NCI-H460 (cell line): ENCODE measurements around the gene RBM15. TPM values are rescaled to one million over a fixed set of nuclear protein-coding genes. Genes with fewer than 3 reads are reported as not detected.
A peak's percentile ranks its signal among the peaks of the same experiment; 100 is the strongest.

Source experiments
- DNase-seq: peaks from one replicate; pipeline ENCODE4 v3.0.0-alpha.2; 2016; ENCODE audit warnings: low read depth; ENCODE audit errors: extremely low read depth
- total RNA-seq: library from RNA; depleted of rRNA; stranded (reverse); fragments of >200 nt; shearing (Covaris generic); gene quantifications from 2 replicates; pipeline ENCODE4 v1.2.3, GENCODE V29; 2014

The RBM15 gene
- total RNA-seq, 1 experiment from 2014 or later: 37.1 TPM

GRCh38 chr1:110319332-110320167 lies 19.6 kb upstream of the RBM15 start:
- DNase-seq: no peak

- no peak for DNase-seq
Measured at GRCh38 chr1:110320168-110320518, 19.0 kb upstream of the RBM15 start.

DNA sequence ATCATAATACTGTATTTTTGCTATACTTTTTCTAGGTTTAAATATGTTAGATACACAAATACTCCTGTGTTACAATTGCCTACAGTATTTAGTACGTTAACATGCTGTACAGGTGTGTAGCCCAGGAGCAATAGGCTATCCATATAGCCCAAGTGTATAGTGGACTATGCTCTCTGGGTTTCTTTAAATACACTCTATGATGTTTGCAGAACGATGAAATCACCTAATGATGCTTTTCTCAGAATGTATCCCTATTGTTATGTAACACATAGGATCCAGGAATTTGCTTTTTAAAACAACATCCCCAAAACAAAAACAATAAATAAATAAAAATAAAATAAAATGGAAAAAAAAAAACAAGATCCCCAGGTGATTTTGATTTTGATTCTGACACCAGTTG lies 18.1 kb upstream of the RBM15 start:
- no peak for DNase-seq

GRCh38 chr1:110321846-110322245 lies 17.3 kb upstream of the RBM15 start:
- DNase-seq: no peak

DNA sequence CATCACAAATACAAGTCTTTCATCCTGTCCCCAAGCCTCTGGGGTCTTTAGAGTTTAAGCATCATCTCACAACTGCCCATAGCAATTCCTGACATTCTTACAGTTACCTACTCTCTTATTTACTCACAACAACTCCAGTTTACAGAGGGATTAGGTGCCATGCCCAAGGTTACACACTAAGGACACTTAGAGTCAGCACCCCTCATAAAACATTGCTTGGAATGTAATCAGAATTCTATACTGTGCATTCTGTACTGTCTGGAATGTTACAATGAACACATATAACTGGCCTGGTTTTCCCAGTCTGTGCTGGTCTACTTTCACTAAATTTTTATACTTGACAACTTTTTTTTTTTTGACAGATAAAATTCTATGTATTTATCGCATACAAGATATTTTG lies 14.5 kb upstream of the RBM15 start:
- DNase-seq: no peak

GRCh38 chr1:110326826-110327225 lies 12.4 kb upstream of the RBM15 start:
- no peak for DNase-seq

- DNase-seq: no peak
Measured at GRCh38 chr1:110328274-110328673, 10.9 kb upstream of the RBM15 start.

- DNase-seq: no peak
Measured at GRCh38 chr1:110328700-110329099, 10.5 kb upstream of the RBM15 start.

GRCh38 chr1:110335265-110335664 lies 3.9 kb upstream of the RBM15 start:
- no peak for DNase-seq

- no peak for DNase-seq
Measured at GRCh38 chr1:110336300-110337039, 2.7 kb upstream of the RBM15 start.

DNA sequence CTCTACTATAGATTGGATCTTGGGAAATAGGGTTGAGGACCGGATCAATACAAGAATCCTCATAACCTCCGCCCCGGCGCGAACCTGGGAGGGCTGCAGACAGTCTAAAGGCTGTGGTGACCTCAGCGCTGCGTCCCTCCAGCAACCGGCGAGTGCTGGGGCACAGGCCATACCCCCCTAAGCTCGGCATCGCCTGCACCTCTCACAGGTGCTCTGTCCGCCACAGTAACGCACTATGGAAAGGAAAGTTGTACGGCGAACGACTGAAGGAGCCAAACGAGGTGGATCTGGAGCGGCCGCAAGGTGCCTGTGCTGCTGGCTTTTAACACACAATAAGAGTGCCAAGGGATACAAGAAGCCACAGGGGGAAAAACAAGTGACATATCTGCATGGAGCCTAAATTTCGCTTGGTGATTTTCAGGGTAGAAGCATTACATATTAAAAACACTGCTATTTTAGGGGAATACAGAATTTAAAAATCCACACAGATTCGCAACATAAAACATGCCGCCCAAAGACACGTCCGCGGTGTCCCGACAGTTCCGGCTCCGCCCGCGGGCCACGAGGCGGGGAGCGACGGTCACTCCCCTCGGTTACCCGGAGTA lies 1.4 kb upstream of the RBM15 start:
- peak; percentile 12 for DNase-seq

DNA sequence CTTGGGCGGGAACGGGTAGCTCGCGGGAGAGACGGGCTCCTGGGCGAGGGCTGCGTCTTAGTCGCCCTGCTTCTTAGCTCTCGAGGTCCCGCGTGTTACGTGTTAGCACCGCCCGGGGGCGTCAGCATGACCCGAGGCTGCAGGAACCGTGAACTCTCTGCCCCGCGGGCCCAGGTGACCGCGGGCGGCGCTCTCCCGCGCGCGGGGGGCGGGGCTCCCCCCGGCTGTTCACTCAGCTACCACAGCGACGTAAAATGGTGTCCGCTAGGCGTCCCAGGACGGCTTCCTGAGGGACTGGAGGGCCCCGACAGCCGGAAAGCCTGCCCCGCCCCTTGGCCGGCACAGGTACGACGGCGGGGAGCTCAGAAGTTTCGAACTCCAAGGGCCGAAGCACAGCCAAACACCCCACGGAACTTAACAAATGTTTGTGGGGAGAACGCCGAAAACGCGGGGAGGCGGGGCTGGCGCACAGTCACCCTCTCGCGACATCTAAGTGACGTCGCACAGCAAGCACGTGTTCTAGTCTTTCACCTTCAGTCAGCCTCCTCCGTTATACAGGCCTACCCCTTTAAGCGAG lies 780 bp upstream of the RBM15 start:
- DNase-seq: no peak

- peak; percentile 38 for DNase-seq
Measured at GRCh38 chr1:110339407-110340206, 430 bp downstream of the RBM15 start.

DNA sequence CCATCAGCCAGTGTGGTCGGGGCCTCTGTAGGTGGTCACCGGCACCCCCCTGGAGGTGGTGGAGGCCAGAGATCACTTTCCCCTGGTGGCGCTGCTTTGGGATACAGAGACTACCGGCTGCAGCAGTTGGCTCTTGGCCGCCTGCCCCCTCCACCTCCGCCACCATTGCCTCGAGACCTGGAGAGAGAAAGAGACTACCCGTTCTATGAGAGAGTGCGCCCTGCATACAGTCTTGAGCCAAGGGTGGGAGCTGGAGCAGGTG lies 961 bp downstream of the RBM15 start:
- DNase-seq: no peak

- peak; percentile 45 for DNase-seq
Measured at GRCh38 chr1:110341146-110341871, 2.1 kb downstream of the RBM15 start.

- no peak for DNase-seq
Measured at GRCh38 chr1:110341872-110342331, 2.7 kb downstream of the RBM15 start.

DNA sequence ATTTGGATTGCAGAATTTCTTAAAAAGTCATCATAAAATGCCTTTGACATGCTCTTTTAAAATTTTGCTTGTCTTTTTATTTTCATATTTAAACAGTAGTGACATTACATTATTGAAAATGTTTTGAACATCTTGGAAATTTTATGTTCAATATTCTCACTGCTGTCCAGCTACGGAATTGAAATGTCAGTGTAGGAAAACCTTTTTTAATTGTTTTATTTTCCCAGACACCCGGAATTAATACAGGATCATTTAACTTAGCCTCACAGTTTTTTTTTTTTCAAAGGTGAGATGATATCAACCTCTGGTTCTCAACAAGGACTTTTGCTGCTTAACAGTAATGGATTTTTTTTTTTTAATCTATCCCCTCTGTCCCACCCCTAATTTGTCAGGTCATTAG lies 4.1 kb downstream of the RBM15 start:
- no peak for DNase-seq

DNA sequence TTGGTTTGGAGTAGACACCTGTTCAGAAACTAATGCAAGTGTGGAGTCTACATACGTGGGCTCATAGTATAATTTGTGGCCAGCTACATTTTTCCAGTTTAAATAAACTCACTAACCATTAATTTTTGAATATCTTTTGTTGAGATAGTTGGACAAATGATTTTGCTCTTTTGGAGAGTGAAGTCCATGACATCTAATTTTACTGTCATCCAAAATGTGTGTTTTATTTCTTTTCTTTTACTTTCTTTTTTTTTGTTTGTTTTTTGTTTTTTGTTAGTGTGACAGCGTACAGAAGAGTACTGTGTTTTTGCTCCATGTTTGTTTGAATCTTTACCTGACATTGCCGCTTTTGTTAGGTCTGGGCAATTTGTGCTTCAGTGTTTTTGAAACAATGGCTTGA lies 5.0 kb downstream of the RBM15 start:
- no peak for DNase-seq

DNA sequence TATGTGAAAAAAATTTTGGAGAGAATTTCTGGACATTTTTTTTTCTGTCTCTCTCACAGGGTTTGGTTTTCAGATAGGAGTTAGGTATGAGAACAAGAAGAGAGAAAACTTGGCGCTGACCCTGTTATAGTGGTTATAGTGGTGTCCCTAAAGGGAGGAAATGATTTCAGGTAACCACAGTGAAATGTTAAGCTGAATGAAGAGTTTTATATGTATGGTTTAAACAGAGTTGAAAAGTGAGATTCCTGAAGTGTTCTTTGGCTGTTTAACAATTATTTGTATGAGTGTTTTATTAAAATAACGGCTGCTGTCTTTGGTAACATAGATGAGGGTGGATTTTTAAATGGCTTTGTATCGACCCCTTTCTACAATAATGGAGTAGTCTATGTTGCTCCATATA lies 6.3 kb downstream of the RBM15 start:
- no peak for DNase-seq

- DNase-seq: no peak
Measured at GRCh38 chr1:110346690-110347089, 7.5 kb downstream of the RBM15 start.
